NCI-H69 (cell line): Measurements from ENCODE around the gene MAP3K9.

ENCODE experiments used
- DNase-seq: peaks from one replicate; lab custom pipeline; 2025; lab: John Stamatoyannopoulos, UW

MAP3K9 gene

GRCh38 chr14:70785556-70785955, 23.8 kb downstream of the MAP3K9 start:
- no peak for DNase-seq

GRCh38 chr14:70784886-70785285, 24.4 kb downstream of the MAP3K9 start:
- no peak for DNase-seq

- no peak for DNase-seq
These were observed 27.0 kb downstream of the MAP3K9 start for GRCh38 chr14:70782361-70782760.

GRCh38 chr14:70780396-70781075, 28.8 kb downstream of the MAP3K9 start:
- DNase-seq, result no peak

- DNase-seq, result no peak
These were observed 29.6 kb downstream of the MAP3K9 start for GRCh38 chr14:70779667-70780066.

GRCh38 chr14:70776197-70776596, 33.1 kb downstream of the MAP3K9 start:
- no peak for DNase-seq

- DNase-seq, result no peak
These were observed 36.0 kb downstream of the MAP3K9 start for GRCh38 chr14:70773182-70773862.

- no peak for DNase-seq
These were observed 37.5 kb downstream of the MAP3K9 start for GRCh38 chr14:70771781-70772212.

GRCh38 chr14:70770490-70770889, 38.8 kb downstream of the MAP3K9 start:
- no peak for DNase-seq

- no peak for DNase-seq
These were observed 49.9 kb downstream of the MAP3K9 start for GRCh38 chr14:70759398-70759797.

- no peak for DNase-seq
These were observed 53.7 kb downstream of the MAP3K9 start for GRCh38 chr14:70755655-70756054.

GRCh38 chr14:70754991-70755390, 54.3 kb downstream of the MAP3K9 start:
- no peak for DNase-seq

- DNase-seq, result no peak
These were observed 55.8 kb downstream of the MAP3K9 start for GRCh38 chr14:70753518-70753953.

GRCh38 chr14:70748422-70748821, 60.9 kb downstream of the MAP3K9 start:
- no peak for DNase-seq

GRCh38 chr14:70744641-70745040, 64.7 kb downstream of the MAP3K9 start:
- no peak for DNase-seq

GRCh38 chr14:70742316-70742715, 67.0 kb downstream of the MAP3K9 start:
- DNase-seq, result no peak

GRCh38 chr14:70741482-70741881, 67.8 kb downstream of the MAP3K9 start:
- DNase-seq, result no peak

GRCh38 chr14:70735043-70735442, 74.3 kb downstream of the MAP3K9 start:
- DNase-seq, result peak; percentile 93

GRCh38 chr14:70731447-70732239, 77.7 kb downstream of the MAP3K9 start:
- no peak for DNase-seq

- DNase-seq, result no peak
These were observed 78.9 kb downstream of the MAP3K9 start for GRCh38 chr14:70730393-70730792.

GRCh38 chr14:70726651-70727375, 82.5 kb downstream of the MAP3K9 start:
- peak; percentile 49 for DNase-seq

- no peak for DNase-seq
These were observed 84.4 kb downstream of the MAP3K9 start for GRCh38 chr14:70724944-70725343.
